Measurements from ENCODE around the gene CPT1C.

Gene CPT1C

DNA sequence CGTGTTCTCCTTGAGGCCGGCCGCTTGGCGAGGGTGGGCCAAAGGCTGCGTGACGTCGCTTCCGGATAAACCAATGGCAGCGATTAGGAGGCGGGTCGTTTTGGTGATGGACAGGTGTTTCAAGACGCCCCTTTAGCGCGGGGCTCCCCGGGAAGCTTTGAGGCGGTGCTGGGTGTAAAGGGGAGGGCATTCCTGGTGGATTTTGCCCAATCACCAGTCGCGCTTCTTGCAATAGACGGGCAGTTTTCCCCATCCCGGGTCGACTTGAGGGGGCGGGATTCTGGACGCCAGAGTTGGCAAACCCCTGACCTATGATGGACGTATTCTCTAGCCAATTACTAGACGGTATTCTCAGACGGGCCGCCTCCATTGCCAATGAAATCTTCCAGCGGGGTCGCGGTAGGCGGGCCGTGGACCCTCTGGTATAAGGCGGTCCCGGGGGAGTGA lies 14.1 kb upstream of the CPT1C start:
- H3K4me3 ChIP-seq (ENCODE audit: extremely low read depth, insufficient read depth, low read length, poor library complexity, severe bottlenecking) = peak overlapping the region; percentile 94
- WGBS, 2 experiments (ENCODE audit: insufficient coverage in 2 of 2) = 0% methylated on average over 24 to 33 of the region's 34 CpGs
- peaks cover 15% of the 10 kb centered on the region for H3K4me1 ChIP-seq (ENCODE audit: control insufficient read depth, insufficient read depth, low read length, poor library complexity, severe bottlenecking)
- no peaks in the 10 kb centered on the region for H3K9me3 ChIP-seq (ENCODE audit: control insufficient read depth, low read length)
- H3K36me3 ChIP-seq (ENCODE audit: control insufficient read depth, insufficient read depth, low read length) = peaks cover 28% of the 10 kb centered on the region
- peak overlapping the region; percentile 97 for H3K27ac ChIP-seq (ENCODE audit: low read depth, low read length, severe bottlenecking)

DNA sequence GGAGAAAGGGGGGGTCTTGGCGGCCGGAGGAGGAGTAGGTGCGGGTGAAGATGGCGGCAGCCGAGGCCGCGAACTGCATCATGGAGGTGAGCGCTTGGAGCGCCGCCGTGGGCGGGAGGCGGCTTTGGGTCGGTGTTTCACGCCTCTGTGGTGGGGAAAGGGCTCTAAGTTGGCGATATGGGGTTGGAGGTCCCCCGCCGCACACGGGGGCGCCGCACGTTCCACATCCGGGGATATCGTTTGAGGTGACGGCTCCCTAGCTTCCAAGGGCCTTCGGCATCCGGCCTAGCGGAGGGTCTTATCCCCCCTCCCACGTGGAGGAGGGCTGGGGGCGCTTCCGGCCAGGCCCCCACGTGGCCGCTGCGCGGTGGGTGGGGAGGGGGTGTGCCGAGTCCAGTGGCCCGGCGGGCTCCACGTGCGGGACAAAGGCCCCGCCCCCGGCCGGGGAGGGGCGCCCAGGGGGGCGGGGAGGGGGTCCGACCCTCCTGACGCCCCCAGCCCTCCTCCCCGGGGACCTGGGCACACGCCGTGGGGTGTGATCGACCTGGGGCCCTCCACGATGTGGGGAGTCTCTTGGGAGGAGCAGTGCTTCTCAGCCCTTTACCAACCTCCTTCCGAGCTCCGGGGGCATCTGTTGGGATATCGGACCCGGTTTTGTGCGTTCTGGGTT lies 13.6 kb upstream of the CPT1C start, which contains the start of gene PRMT1:
Gene PRMT1, plus strand, starts transcription at position 41 of the 670 bp plus-strand sequence. Its CDS starts 10 bp downstream, at position 51.
- H3K4me3 ChIP-seq (ENCODE audit: extremely low read depth, insufficient read depth, low read length, poor library complexity, severe bottlenecking) = peak within 1 kb of the TSS; percentile 94
- H3K4me1 ChIP-seq (ENCODE audit: control insufficient read depth, insufficient read depth, low read length, poor library complexity, severe bottlenecking) = peaks cover 15% of the 10 kb centered on the region
- WGBS, 2 experiments (ENCODE audit: insufficient coverage in 2 of 2) = 0% methylated on average over 7 to 21 of the region's 57 CpGs
- peaks cover 33% of the 10 kb centered on the region for H3K36me3 ChIP-seq (ENCODE audit: control insufficient read depth, insufficient read depth, low read length)
- no peaks in the 10 kb centered on the region for H3K9me3 ChIP-seq (ENCODE audit: control insufficient read depth, low read length)
- peak within 1 kb of the TSS; percentile 97 for H3K27ac ChIP-seq (ENCODE audit: low read depth, low read length, severe bottlenecking)

DNA sequence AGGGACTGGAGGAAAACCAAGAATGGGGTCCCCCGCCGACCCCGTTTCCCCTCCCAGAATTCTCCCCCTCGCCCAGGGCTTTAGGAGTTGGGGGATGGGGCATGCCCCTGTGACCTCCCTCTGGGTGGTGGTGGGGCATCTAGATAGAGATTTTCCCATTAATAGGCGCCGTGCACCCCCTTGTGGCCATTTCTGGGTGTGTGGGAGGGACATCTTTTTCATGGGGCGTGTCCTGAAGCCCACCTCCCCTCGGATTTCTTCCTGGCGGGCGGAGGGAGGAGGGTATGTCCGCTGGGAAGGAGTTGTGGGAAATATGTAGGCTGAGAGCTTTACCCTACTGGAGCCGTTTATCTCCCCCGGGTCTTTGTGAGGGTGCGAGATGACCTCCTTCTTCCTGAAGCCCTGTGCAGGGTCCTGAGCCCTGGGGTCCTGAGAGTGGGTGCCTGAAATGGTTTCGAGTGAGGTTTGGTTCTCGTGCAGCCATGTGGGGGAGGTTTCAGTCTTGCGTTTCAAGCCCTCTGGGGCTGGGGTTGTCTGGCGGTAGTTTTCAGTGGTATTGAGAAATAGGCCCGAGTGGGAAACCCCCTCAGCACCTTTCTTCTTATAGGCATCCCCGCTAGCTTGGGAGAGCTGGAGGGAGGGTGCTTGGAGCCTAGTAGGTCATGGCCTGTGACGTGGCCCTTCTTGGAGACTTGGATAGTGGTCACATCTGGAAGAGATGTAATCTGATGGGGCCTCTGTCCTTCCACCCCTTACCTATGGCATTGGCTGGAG lies 12.8 kb upstream of the CPT1C start:
- Histone ChIP-seq H3K4me1 (ENCODE audit: control insufficient read depth, insufficient read depth, low read length, poor library complexity, severe bottlenecking) (peaks cover 15% of the 10 kb centered on the region), H3K9me3 (ENCODE audit: control insufficient read depth, low read length) (no peaks in the 10 kb centered on the region), H3K4me3 (ENCODE audit: extremely low read depth, insufficient read depth, low read length, poor library complexity, severe bottlenecking) (peak overlapping the region; percentile 94), H3K36me3 (ENCODE audit: control insufficient read depth, insufficient read depth, low read length) (peaks cover 34% of the 10 kb centered on the region), H3K27ac (ENCODE audit: low read depth, low read length, severe bottlenecking) (peak overlapping the region; percentile 95)
- 8 to 11% methylated on average over 13 of the region's 21 CpGs for WGBS, 2 experiments (ENCODE audit: insufficient coverage in 2 of 2)

DNA sequence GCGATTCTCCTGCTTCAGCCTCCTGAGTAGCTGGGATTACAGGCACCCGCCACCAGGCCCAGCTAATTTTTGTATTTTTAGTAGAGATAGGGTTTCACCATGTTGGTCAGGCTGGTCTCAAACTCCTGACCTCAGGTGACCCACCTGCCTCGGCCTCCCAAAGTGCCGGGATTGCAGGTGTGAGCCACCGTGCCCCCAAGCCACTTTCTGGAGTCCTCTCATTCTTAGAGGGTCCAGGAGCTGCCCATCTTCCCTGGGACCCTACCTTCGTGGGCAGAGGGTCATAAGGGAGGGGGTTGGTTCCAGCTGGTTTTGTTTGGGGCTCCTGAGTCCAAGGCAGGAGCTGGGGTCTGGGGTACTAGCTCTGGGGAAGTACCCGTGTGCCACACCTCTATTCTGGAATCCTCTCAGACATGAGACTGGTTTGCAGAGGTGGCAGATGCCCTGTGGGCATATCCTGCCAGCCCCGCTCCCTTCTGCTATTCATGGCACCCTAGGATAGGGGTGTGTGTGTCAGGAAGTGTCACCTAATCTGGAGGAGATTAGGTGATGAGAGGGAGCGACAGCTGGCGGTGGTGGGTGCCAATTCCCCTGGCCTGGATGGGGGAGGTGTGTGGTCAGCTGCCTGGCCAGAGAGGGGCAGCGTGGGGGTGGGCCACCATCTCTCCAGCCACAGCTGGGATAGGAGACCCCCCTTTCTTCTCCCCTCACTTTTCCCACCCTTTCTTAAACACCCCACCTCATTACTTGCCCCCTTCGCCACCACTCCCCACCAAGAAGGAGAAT lies 11.7 kb upstream of the CPT1C start:
- Histone ChIP-seq H3K4me3 (ENCODE audit: extremely low read depth, insufficient read depth, low read length, poor library complexity, severe bottlenecking) (peak overlapping the region; percentile 14), H3K27ac (ENCODE audit: low read depth, low read length, severe bottlenecking) (no peak overlapping the region), H3K9me3 (ENCODE audit: control insufficient read depth, low read length) (no peaks in the 10 kb centered on the region), H3K4me1 (ENCODE audit: control insufficient read depth, insufficient read depth, low read length, poor library complexity, severe bottlenecking) (peaks cover 15% of the 10 kb centered on the region), H3K36me3 (ENCODE audit: control insufficient read depth, insufficient read depth, low read length) (peaks cover 34% of the 10 kb centered on the region)
- WGBS, 2 experiments (ENCODE audit: insufficient coverage in 2 of 2) = 78% methylated on average over 4 to 8 of the region's 12 CpGs

DNA sequence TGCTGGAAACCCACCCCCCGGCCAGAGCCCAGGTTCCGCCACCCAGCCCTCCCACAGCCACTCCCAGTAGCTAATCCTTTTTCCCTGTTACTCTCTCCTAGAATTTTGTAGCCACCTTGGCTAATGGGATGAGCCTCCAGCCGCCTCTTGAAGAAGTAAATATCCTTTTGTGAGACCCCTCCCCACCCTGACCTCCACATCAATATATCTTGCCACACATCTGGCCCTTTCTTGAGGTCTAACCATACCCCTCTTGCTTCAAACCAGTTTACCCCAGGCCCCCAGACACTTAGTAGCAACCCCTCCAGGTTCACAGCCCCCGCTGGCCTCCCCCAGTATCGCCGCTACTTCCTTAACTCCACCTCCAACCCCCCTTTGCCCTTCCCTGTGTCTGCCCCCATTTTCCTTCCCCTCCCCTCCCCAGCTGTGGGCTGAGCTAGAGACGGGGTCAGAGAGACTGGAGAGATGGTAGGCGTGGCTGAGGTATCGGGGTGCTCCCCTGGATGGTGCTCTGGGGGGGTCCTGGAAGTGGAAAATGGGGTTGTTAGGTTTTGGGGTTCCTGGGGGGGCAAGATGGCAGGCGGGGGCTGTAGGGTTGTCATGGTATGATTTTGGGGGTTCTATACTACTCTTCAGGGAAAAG lies 11.0 kb upstream of the CPT1C start:
- Histone ChIP-seq H3K36me3 (ENCODE audit: control insufficient read depth, insufficient read depth, low read length) (peaks cover 41% of the 10 kb centered on the region), H3K27ac (ENCODE audit: low read depth, low read length, severe bottlenecking) (peak overlapping the region; percentile 78), H3K4me1 (ENCODE audit: control insufficient read depth, insufficient read depth, low read length, poor library complexity, severe bottlenecking) (peaks cover 15% of the 10 kb centered on the region), H3K4me3 (ENCODE audit: extremely low read depth, insufficient read depth, low read length, poor library complexity, severe bottlenecking) (peak overlapping the region; percentile 14), H3K9me3 (ENCODE audit: control insufficient read depth, low read length) (no peaks in the 10 kb centered on the region)
- 61 to 71% methylated on average over 4 to 5 of the region's 10 CpGs for whole genome bisulfite sequencing, 2 experiments (ENCODE audit: insufficient coverage in 2 of 2)

DNA sequence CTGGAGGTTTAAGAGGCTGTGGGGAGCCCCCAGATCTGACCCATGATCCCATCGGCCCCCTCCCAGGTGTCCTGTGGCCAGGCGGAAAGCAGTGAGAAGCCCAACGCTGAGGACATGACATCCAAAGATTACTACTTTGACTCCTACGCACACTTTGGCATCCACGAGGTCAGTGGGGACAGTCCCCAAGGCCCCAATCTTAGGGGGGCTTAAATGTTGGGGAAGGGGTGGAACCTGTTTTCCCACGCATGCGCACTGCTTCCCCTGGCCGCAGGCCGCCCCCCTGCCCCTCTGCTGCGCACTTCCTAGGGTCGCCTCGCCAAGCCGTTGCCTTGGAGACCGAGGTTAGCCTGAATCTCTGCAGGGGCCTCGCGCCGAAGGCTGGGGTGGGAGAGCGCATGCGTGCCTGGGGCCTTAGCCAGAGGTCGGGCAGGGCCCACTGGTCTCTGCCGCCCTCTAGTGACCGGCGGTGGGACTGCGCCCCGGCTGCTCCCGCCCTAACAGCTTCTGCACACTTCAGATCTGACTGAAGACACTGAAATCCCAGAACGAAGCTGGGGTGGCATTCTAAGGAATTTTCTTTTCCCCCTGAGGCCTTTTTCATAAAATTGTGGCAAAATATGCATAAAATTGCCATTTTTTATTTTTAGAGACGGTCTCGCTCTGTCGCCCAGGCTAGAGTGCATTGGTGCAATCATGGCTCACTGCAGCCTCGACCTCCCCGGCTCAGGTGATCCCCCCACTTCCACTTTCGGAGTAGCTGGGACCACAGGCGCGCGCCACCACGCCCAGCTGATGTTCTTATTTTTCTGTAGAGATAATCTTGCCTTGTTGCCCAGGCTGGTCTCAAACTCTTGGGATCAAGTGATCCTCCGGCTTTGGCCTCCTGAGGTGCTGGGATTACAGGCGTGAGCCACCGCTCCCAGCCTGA lies 10.2 kb upstream of the CPT1C start:
- peaks cover 15% of the 10 kb centered on the region for H3K4me1 ChIP-seq (ENCODE audit: control insufficient read depth, insufficient read depth, low read length, poor library complexity, severe bottlenecking)
- peak overlapping the region; percentile 78 for H3K27ac ChIP-seq (ENCODE audit: low read depth, low read length, severe bottlenecking)
- H3K9me3 ChIP-seq (ENCODE audit: control insufficient read depth, low read length) = no peaks in the 10 kb centered on the region
- H3K4me3 ChIP-seq (ENCODE audit: extremely low read depth, insufficient read depth, low read length, poor library complexity, severe bottlenecking) = peak overlapping the region; percentile 14
- H3K36me3 ChIP-seq (ENCODE audit: control insufficient read depth, insufficient read depth, low read length) = peaks cover 49% of the 10 kb centered on the region
- WGBS, 2 experiments (ENCODE audit: insufficient coverage in 2 of 2) = 36 to 39% methylated on average over 34 to 37 of the region's 40 CpGs

DNA sequence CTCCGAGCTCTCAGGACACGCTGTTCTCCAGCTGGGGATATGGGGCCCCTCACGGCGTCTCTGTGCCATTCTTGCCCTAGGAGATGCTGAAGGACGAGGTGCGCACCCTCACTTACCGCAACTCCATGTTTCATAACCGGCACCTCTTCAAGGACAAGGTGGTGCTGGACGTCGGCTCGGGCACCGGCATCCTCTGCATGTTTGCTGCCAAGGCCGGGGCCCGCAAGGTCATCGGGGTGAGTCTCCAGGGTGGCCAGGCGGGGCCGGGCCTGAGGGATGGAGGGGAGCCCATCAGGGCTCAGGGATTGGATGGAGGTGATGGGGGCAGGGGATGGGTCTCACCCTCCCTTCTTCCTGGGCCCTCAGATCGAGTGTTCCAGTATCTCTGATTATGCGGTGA lies 9.1 kb upstream of the CPT1C start:
- no peaks in the 10 kb centered on the region for H3K9me3 ChIP-seq (ENCODE audit: control insufficient read depth, low read length)
- H3K27ac ChIP-seq (ENCODE audit: low read depth, low read length, severe bottlenecking) = no peak overlapping the region
- H3K4me3 ChIP-seq (ENCODE audit: extremely low read depth, insufficient read depth, low read length, poor library complexity, severe bottlenecking) = no peak overlapping the region
- peaks cover 15% of the 10 kb centered on the region for H3K4me1 ChIP-seq (ENCODE audit: control insufficient read depth, insufficient read depth, low read length, poor library complexity, severe bottlenecking)
- peaks cover 57% of the 10 kb centered on the region for H3K36me3 ChIP-seq (ENCODE audit: control insufficient read depth, insufficient read depth, low read length)
- 97 to 98% methylated on average over 17 to 19 of the region's 19 CpGs for WGBS, 2 experiments (ENCODE audit: insufficient coverage in 2 of 2)

DNA sequence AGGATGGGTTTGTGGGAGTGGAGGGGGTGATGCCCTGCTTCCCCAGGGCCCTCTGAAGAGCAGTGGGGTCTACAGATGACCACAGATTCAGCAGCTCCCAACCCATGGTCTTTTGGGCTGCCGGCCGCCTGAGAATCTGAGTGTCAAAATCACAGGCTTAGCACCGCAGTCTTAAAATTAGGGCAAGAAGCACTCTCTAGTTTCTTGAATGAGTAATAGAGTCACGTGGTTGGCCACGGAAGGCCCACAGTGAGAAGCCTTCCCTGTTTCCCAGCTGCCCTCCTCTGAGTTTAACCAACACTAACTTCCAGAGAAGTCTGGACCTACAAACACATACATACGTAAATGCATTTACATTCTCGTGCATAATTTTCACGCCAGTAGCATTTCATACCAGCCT lies 8.6 kb upstream of the CPT1C start:
- Histone ChIP-seq H3K27ac (ENCODE audit: low read depth, low read length, severe bottlenecking) (no peak overlapping the region), H3K36me3 (ENCODE audit: control insufficient read depth, insufficient read depth, low read length) (peaks cover 61% of the 10 kb centered on the region), H3K4me3 (ENCODE audit: extremely low read depth, insufficient read depth, low read length, poor library complexity, severe bottlenecking) (no peak overlapping the region), H3K9me3 (ENCODE audit: control insufficient read depth, low read length) (no peaks in the 10 kb centered on the region), H3K4me1 (ENCODE audit: control insufficient read depth, insufficient read depth, low read length, poor library complexity, severe bottlenecking) (peaks cover 15% of the 10 kb centered on the region)
- WGBS, 2 experiments (ENCODE audit: insufficient coverage in 2 of 2) = 96% methylated on average over 5 to 8 of the region's 8 CpGs

DNA sequence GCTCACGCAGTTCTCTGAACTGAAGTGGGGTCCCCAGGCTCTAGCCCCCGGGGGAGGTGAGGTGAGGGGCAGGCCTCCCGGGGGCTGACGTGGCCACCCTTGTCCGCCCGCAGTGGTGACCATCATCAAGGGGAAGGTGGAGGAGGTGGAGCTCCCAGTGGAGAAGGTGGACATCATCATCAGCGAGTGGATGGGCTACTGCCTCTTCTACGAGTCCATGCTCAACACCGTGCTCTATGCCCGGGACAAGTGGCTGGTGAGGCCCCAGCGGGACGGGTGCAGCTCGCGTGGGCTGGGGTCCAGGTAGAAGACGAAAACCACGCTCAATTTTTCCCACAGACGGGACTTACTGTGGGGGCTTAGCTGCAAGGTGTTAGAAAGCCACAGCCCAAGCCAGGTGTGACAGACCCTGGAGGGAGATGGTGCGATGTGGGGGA lies 7.1 kb upstream of the CPT1C start:
- H3K27ac ChIP-seq (ENCODE audit: low read depth, low read length, severe bottlenecking) = no peak overlapping the region
- H3K9me3 ChIP-seq (ENCODE audit: control insufficient read depth, low read length) = no peaks in the 10 kb centered on the region
- H3K4me1 ChIP-seq (ENCODE audit: control insufficient read depth, insufficient read depth, low read length, poor library complexity, severe bottlenecking) = peaks cover 21% of the 10 kb centered on the region
- WGBS, 2 experiments (ENCODE audit: insufficient coverage in 2 of 2) = 96% methylated on average over 16 to 18 of the region's 18 CpGs
- peaks cover 75% of the 10 kb centered on the region for H3K36me3 ChIP-seq (ENCODE audit: control insufficient read depth, insufficient read depth, low read length)
- no peak overlapping the region for H3K4me3 ChIP-seq (ENCODE audit: extremely low read depth, insufficient read depth, low read length, poor library complexity, severe bottlenecking)
